ENCODE data around the gene XKRX.

Gene XKRX

GRCh38 chrX:100895365-100896075 is 33.2 kb downstream of the XKRX start:
- no peak for DNase-seq (ENCODE audit: low read depth in 2 of 2)

- DNase-seq (ENCODE audit: low read depth in 2 of 2), result no peak
These were observed 45.1 kb downstream of the XKRX start for GRCh38 chrX:100883654-100884053.

GRCh38 chrX:100880368-100880767 is 48.3 kb downstream of the XKRX start:
- DNase-seq (ENCODE audit: low read depth in 2 of 2), result no peak

- no peak for DNase-seq (ENCODE audit: low read depth in 2 of 2)
These were observed 54.4 kb downstream of the XKRX start, which contains the start of gene NOX1 for GRCh38 chrX:100874325-100874724. NOX1 (minus strand) TSS chrX:100874359; CDS start chrX:100874139, 220 bp downstream.

GRCh38 chrX:100871594-100872560 is 56.8 kb downstream of the XKRX start:
- DNase-seq (ENCODE audit: low read depth in 2 of 2), result no peak

- DNase-seq (ENCODE audit: low read depth in 2 of 2), result no peak
These were observed 58.2 kb downstream of the XKRX start for GRCh38 chrX:100870527-100870926.

- no peak for DNase-seq (ENCODE audit: low read depth in 2 of 2)
These were observed 60.4 kb downstream of the XKRX start for GRCh38 chrX:100868273-100868672.

GRCh38 chrX:100864657-100865391 is 63.9 kb downstream of the XKRX start:
- no peak for DNase-seq (ENCODE audit: low read depth in 2 of 2)

All from stimulated activated CD8-positive, alpha-beta memory T cell treated with anti-CD3 and anti-CD28 coated beads, Interleukin-7, amount 100 ng/mL, for 4 hours (primary cell).